ENCODE results near the gene MEGF6. TPM values are rescaled to one million over a fixed set of nuclear protein-coding genes. Genes with fewer than 3 reads are reported as not detected.

The MEGF6 gene
- total RNA-seq, 2 experiments from 2014 or later, result 2.0 to 2.5 TPM

- ChIA-PET POLR2A (no interaction called here), CTCF (no interaction called here)
These were observed 56.0 kb downstream of the MEGF6 start for GRCh38 chr1:3555131-3555920.

GRCh38 chr1:3553940-3554223, 57.4 kb downstream of the MEGF6 start:
- Mint-ChIP-seq H3K27ac (no peak overlapping the region), H3K27me3 (no peaks in the 10 kb centered on the region), H3K9me3 (no peaks in the 10 kb centered on the region), H3K4me3 (no peak overlapping the region), H3K36me3 (ENCODE audit: low read depth) (no peaks in the 10 kb centered on the region), H3K4me1 (ENCODE audit: low read depth) (no peaks in the 10 kb centered on the region)
- CTCF ChIA-PET, result no interaction called here
- DNase-seq (no peak), ATAC-seq (no peak)
- POLR2A ChIA-PET, result no interaction called here
- TF ChIP-seq CTCF (IDR thresholded peaks at IDR 0.05), result no peak
- intact Hi-C loops (cut with micrococcal nuclease), result no loop called here

More at GRCh38 chr1:3555131-3555920, 56.0 kb downstream of the MEGF6 start:
- Mint-ChIP-seq H3K4me3 (no peak overlapping the region), H3K9me3 (no peaks in the 10 kb centered on the region), H3K27ac (no peak overlapping the region), H3K4me1 (ENCODE audit: low read depth) (no peaks in the 10 kb centered on the region), H3K36me3 (ENCODE audit: low read depth) (no peaks in the 10 kb centered on the region), H3K27me3 (no peaks in the 10 kb centered on the region)
- intact Hi-C loops (cut with micrococcal nuclease), result no loop called here
- DNase-seq, result no peak
- ATAC-seq, result no peak
- TF ChIP-seq CTCF (IDR thresholded peaks at IDR 0.05), result no peak

GRCh38 chr1:3553166-3553939, 58.0 kb downstream of the MEGF6 start:
- intact Hi-C loops (cut with micrococcal nuclease), result no loop called here
- Mint-ChIP-seq H3K4me1 (ENCODE audit: low read depth) (no peaks in the 10 kb centered on the region), H3K9me3 (no peaks in the 10 kb centered on the region), H3K36me3 (ENCODE audit: low read depth) (no peaks in the 10 kb centered on the region), H3K27ac (no peak overlapping the region), H3K4me3 (no peak overlapping the region), H3K27me3 (no peaks in the 10 kb centered on the region)
- no peak for TF ChIP-seq CTCF (IDR thresholded peaks at IDR 0.05)
- ChIA-PET CTCF (no interaction called here), POLR2A (no interaction called here)
- no peak for DNase-seq
- no peak for ATAC-seq

GRCh38 chr1:3552751-3553150, 58.6 kb downstream of the MEGF6 start:
- no peak for TF ChIP-seq CTCF (IDR thresholded peaks at IDR 0.05)
- POLR2A ChIA-PET, result interaction anchor here (1.2 kb wide), 1 partner anchor 10 kb away, joined by 3 read pairs; no protein-coding TSS in a partner anchor
- H3K36me3 Mint-ChIP-seq (ENCODE audit: low read depth), result no peaks in the 10 kb centered on the region
- H3K4me3 Mint-ChIP-seq, result no peak overlapping the region
- DNase-seq (no peak), ATAC-seq (no peak)
- H3K4me1 Mint-ChIP-seq (ENCODE audit: low read depth), result no peaks in the 10 kb centered on the region
- CTCF ChIA-PET, result no interaction called here
- H3K27me3 Mint-ChIP-seq, result no peaks in the 10 kb centered on the region
- H3K9me3 Mint-ChIP-seq, result no peaks in the 10 kb centered on the region
- intact Hi-C loops (cut with micrococcal nuclease), result no loop called here
- H3K27ac Mint-ChIP-seq, result no peak overlapping the region

GRCh38 chr1:3552176-3552575, 59.1 kb downstream of the MEGF6 start:
- ChIA-PET CTCF (interaction anchor here (1.3 kb wide), 1 partner anchor 12 kb away, joined by 3 read pairs; no protein-coding TSS in a partner anchor), POLR2A (interaction anchor here (1.2 kb wide), 1 partner anchor 9 kb away, joined by 3 read pairs; no protein-coding TSS in a partner anchor)
- DNase-seq (no peak), ATAC-seq (no peak)
- no peaks in the 10 kb centered on the region for H3K36me3 Mint-ChIP-seq (ENCODE audit: low read depth)
- no peak overlapping the region for H3K4me3 Mint-ChIP-seq
- no peaks in the 10 kb centered on the region for H3K4me1 Mint-ChIP-seq (ENCODE audit: low read depth)
- intact Hi-C loops (cut with micrococcal nuclease), result no loop called here
- H3K9me3 Mint-ChIP-seq, result no peaks in the 10 kb centered on the region
- H3K27me3 Mint-ChIP-seq, result no peaks in the 10 kb centered on the region
- no peak overlapping the region for H3K27ac Mint-ChIP-seq
- TF ChIP-seq CTCF (IDR thresholded peaks at IDR 0.05), result no peak

All from activated CD8-positive, alpha-beta T cell treated with anti-CD3 and anti-CD28 coated beads for 36 hours (primary cell).